SH-SY5Y (cell line): ENCODE data around the gene FHAD1.
A peak's percentile ranks its signal among the peaks of the same experiment; 100 is the strongest.

Source experiments
- GATA2 ChIP-seq: IDR thresholded peaks from 2 replicates; pipeline ENCODE4 v1.6.1; 2011; ENCODE audit warnings: mild to moderate bottlenecking, low read depth, low read length
- GATA3 ChIP-seq: IDR thresholded peaks from 2 replicates; pipeline ENCODE4 v1.6.1; 2011; ENCODE audit warnings: low read depth, mild to moderate bottlenecking, low read length, moderate library complexity

- TF ChIP-seq GATA2 (0 out of 2 replicates have a peak, but pooled peaks have one; percentile 26), GATA3 (no peak)
Measured at GRCh38 chr1:15206418-15207030, 40.5 kb upstream of the FHAD1 start.
